WTC11 (cell line): ENCODE results near the gene EPHA6. TPM values are rescaled to one million over a fixed set of nuclear protein-coding genes. Genes with fewer than 3 reads are reported as not detected.

Experiments
- ATAC-seq: fragments of 200-7000 bp; cut with Tn5 transposase; 2 replicates; pipeline ENCODE4 v1.10.0; 2021; ENCODE audit warnings: mild to moderate bottlenecking, moderate library complexity
- CTCF ChIA-PET: fragments of 300-600 bp; sonication (Branson Sonifier 250); formaldehyde crosslinking; loops from one replicate; lab custom pipeline; 2021; ENCODE audit warnings: antibody characterized with exemption; lab: Charles Lee
- POLR2A ChIA-PET: fragments of 350-600 bp; sonication (Branson Sonifier 250); formaldehyde crosslinking; loops from one replicate; lab custom pipeline; 2021; ENCODE audit warnings: antibody characterized with exemption; lab: Charles Lee
- DNase-seq: peaks from one replicate; pipeline ENCODE4 v3.0.0; 2021; ENCODE audit warnings: low spot score
- H3K27ac Mint-ChIP-seq: 2 replicates; pipeline ENCODE4 v1.8.0; 2021; ENCODE audit warnings: mixed read lengths
- H3K27me3 Mint-ChIP-seq: 2 replicates; pipeline ENCODE4 v1.8.0; 2021; ENCODE audit warnings: low read depth, mild to moderate bottlenecking, moderate library complexity, mixed read lengths
- H3K36me3 Mint-ChIP-seq: 2 replicates; pipeline ENCODE4 v1.8.0; 2021; ENCODE audit warnings: mixed read lengths
- H3K4me1 Mint-ChIP-seq: 2 replicates; pipeline ENCODE4 v1.8.0; 2022; ENCODE audit warnings: mixed read lengths
- H3K4me3 Mint-ChIP-seq: 2 replicates; pipeline ENCODE4 v1.8.0; 2021; ENCODE audit warnings: mild to moderate bottlenecking, moderate library complexity, mixed read lengths
- H3K9me3 Mint-ChIP-seq: 2 replicates; pipeline ENCODE4 v1.8.0; 2021; ENCODE audit warnings: mixed read lengths
- ARID4B ChIP-seq: sonication (generic); formaldehyde crosslinking; IDR thresholded peaks from 2 replicates; pipeline ENCODE4 v1.8.0; 2023; ENCODE audit warnings: missing genetic modification reagents, mild to moderate bottlenecking, borderline replicate concordance
- CTCF ChIP-seq: fragments of 200-600 bp; IDR thresholded peaks from 2 replicates; pipeline ENCODE4 v1.8.0; 2022; ENCODE audit warnings: antibody characterized with exemption
- E2F1 ChIP-seq: sonication (generic); formaldehyde crosslinking; IDR thresholded peaks from 2 replicates; pipeline ENCODE4 v1.8.0; 2022; ENCODE audit warnings: mild to moderate bottlenecking, missing genetic modification reagents
- ERG ChIP-seq: fragments of 250-450 bp; sonication (Bioruptor Pico); IDR thresholded peaks from 2 replicates; pipeline ENCODE4 v1.8.0; 2021; ENCODE audit warnings: mild to moderate bottlenecking
- GABPB1 ChIP-seq: sonication (generic); formaldehyde crosslinking; IDR thresholded peaks from 2 replicates; pipeline ENCODE4 v1.8.1; 2023; ENCODE audit warnings: mild to moderate bottlenecking, missing genetic modification reagents
- HMGA2 ChIP-seq: fragments of 250-450 bp; sonication (Bioruptor Pico); IDR thresholded peaks from 2 replicates; pipeline ENCODE4 v1.4.0; 2021; ENCODE audit warnings: mild to moderate bottlenecking, moderate library complexity
- JAZF1 ChIP-seq: fragments of 250-450 bp; sonication (Bioruptor Pico); IDR thresholded peaks from 2 replicates; pipeline ENCODE4 v1.9.0; 2021; ENCODE audit warnings: moderate library complexity, mild to moderate bottlenecking, inconsistent platforms
- KAT7 ChIP-seq: sonication (generic); formaldehyde crosslinking; IDR thresholded peaks from 2 replicates; pipeline ENCODE4 v1.8.1; 2023; ENCODE audit warnings: missing genetic modification reagents, mild to moderate bottlenecking, borderline replicate concordance
- MLX ChIP-seq: sonication (generic); formaldehyde crosslinking; IDR thresholded peaks from 2 replicates; pipeline ENCODE4 v1.8.1; 2023; ENCODE audit warnings: mild to moderate bottlenecking, missing genetic modification reagents, moderate library complexity
- MYBL2 ChIP-seq: sonication (generic); formaldehyde crosslinking; IDR thresholded peaks from 2 replicates; pipeline ENCODE4 v1.8.1; 2023; ENCODE audit warnings: mild to moderate bottlenecking, moderate library complexity, missing genetic modification reagents
- NR2C2 ChIP-seq: sonication (generic); formaldehyde crosslinking; IDR thresholded peaks from 2 replicates; pipeline ENCODE4 v1.8.0; 2022; ENCODE audit warnings: mild to moderate bottlenecking, missing genetic modification reagents
- RELA ChIP-seq: sonication (generic); formaldehyde crosslinking; IDR thresholded peaks from 2 replicates; pipeline ENCODE4 v1.8.1; 2022; ENCODE audit warnings: missing genetic modification reagents, mild to moderate bottlenecking, borderline replicate concordance
- SMAD4 ChIP-seq: sonication (generic); formaldehyde crosslinking; IDR thresholded peaks from 2 replicates; pipeline ENCODE4 v1.8.0; 2022; ENCODE audit warnings: mild to moderate bottlenecking, missing genetic modification reagents
- ZBTB21 ChIP-seq: sonication (generic); formaldehyde crosslinking; IDR thresholded peaks from 2 replicates; pipeline ENCODE4 v1.8.1; 2023; ENCODE audit warnings: mild to moderate bottlenecking, missing genetic modification reagents, borderline replicate concordance
- ZNF317 ChIP-seq: sonication (generic); formaldehyde crosslinking; IDR thresholded peaks from 2 replicates; pipeline ENCODE4 v1.8.1; 2023; ENCODE audit warnings: low read depth, mild to moderate bottlenecking, moderate library complexity, missing genetic modification reagents, borderline replicate concordance
- ZNF671 ChIP-seq: fragments of 250-450 bp; sonication (Bioruptor Pico); IDR thresholded peaks from 2 replicates; pipeline ENCODE4 v1.8.0; 2021; ENCODE audit warnings: mild to moderate bottlenecking
- ZSCAN18 ChIP-seq: fragments of 250-450 bp; sonication (Bioruptor Pico); IDR thresholded peaks from 2 replicates; pipeline ENCODE4 v2.1.2; 2022; ENCODE audit warnings: mild to moderate bottlenecking, moderate library complexity
- total RNA-seq: library from RNA; stranded (reverse); gene quantifications from 3 replicates; pipeline ENCODE4 v1.2.3, GENCODE V29; 2021

Gene EPHA6
- total RNA-seq, 1 experiment from 2014 or later = 2.1 TPM

GRCh38 chr3:97102641-97103040 is 288.2 kb downstream of the EPHA6 start (continued):
- TF ChIP-seq ARID4B (CRISPR knock-in tag) (no peak), CTCF (no peak), E2F1 (CRISPR knock-in tag) (no peak), SMAD4 (CRISPR knock-in tag) (no peak)

GRCh38 chr3:97105989-97106651 is 291.7 kb downstream of the EPHA6 start:
- peaks cover 18% of the 10 kb centered on the region for H3K4me1 Mint-ChIP-seq
- peak overlapping the region; percentile 40 for H3K4me3 Mint-ChIP-seq
- H3K27ac Mint-ChIP-seq = no peak overlapping the region
- peak; percentile 59 for ATAC-seq
- POLR2A ChIA-PET = no interaction called here
- H3K27me3 Mint-ChIP-seq = no peaks in the 10 kb centered on the region
- no peak for DNase-seq
- H3K9me3 Mint-ChIP-seq = no peaks in the 10 kb centered on the region
- H3K36me3 Mint-ChIP-seq = no peaks in the 10 kb centered on the region
- CTCF ChIA-PET = no interaction called here
- no peak for TF ChIP-seq ERG (CRISPR knock-in tag)
- TF ChIP-seq MYBL2 (CRISPR knock-in tag) = no peak
- no peak for TF ChIP-seq ARID4B (CRISPR knock-in tag)
- TF ChIP-seq GABPB1 (CRISPR knock-in tag) = no peak
- TF ChIP-seq HMGA2 (CRISPR knock-in tag) = no peak
- TF ChIP-seq RELA = no peak
- no peak for TF ChIP-seq ZNF671 (CRISPR knock-in tag)
- no peak for TF ChIP-seq CTCF
- TF ChIP-seq ZNF317 (CRISPR knock-in tag) = no peak
- TF ChIP-seq ZBTB21 (CRISPR knock-in tag) = no peak
- TF ChIP-seq MLX = no peak
- TF ChIP-seq KAT7 (CRISPR knock-in tag) = no peak
- no peak for TF ChIP-seq ZSCAN18 (CRISPR knock-in tag)
- no peak for TF ChIP-seq NR2C2 (CRISPR knock-in tag)
- no peak for TF ChIP-seq SMAD4 (CRISPR knock-in tag)
- TF ChIP-seq JAZF1 (CRISPR knock-in tag) = no peak
